Lung (tissue), 12 donors: ENCODE measurements around the gene HDAC10. TPM values are rescaled to one million over a fixed set of nuclear protein-coding genes. Genes with fewer than 3 reads are reported as not detected.

Experiments
- ATAC-seq: fragments of 200-7000 bp; cut with Tn5 transposase; one replicate; pipeline ENCODE4 v1.9.1; 2020; ENCODE audit warnings: moderate number of reproducible peaks; ENCODE audit not compliant: insufficient read depth, low FRiP score
- DNase-seq, 3 donors: peaks; one replicate each; pipeline ENCODE4 v3.0.0-alpha.2; 2013 to 2017
- H3K27ac ChIP-seq, 2 donors: one replicate each; pipeline ENCODE4 v1.5.1; 2013; ENCODE audit warnings: mild to moderate bottlenecking in 2 of 2, moderate library complexity in 2 of 2, control low read depth in 1 of 2, inconsistent platforms in 1 of 2, low read depth in 1 of 2, low read length in 1 of 2
- H3K27me3 ChIP-seq, 3 donors: one replicate each; pipeline ENCODE4 v1.5.1; 2013; ENCODE audit warnings: low read length in 2 of 3; ENCODE audit not compliant: control insufficient read depth in 3 of 3, insufficient read depth in 3 of 3
- H3K36me3 ChIP-seq, 4 donors: one replicate each; pipeline ENCODE4 v1.5.1; 2013; ENCODE audit warnings: low read length in 4 of 4, mild to moderate bottlenecking in 1 of 4, moderate library complexity in 1 of 4; ENCODE audit not compliant: control insufficient read depth in 4 of 4, insufficient read depth in 4 of 4
- H3K4me1 ChIP-seq, 5 donors: one replicate each; pipeline ENCODE4 v1.5.1; 2013; ENCODE audit warnings: low read length in 5 of 5, mild to moderate bottlenecking in 2 of 5, moderate library complexity in 1 of 5; ENCODE audit not compliant: control insufficient read depth in 5 of 5, insufficient read depth in 5 of 5
- H3K4me3 ChIP-seq: one replicate; pipeline ENCODE4 v1.5.1; 2013; ENCODE audit warnings: mild to moderate bottlenecking, control low read depth, moderate library complexity
- H3K9ac ChIP-seq, 2 donors: one replicate each; pipeline ENCODE4 v1.5.1; 2013; ENCODE audit warnings: low read length in 2 of 2, control low read depth in 1 of 2; ENCODE audit not compliant: insufficient read depth in 1 of 2
- H3K9me3 ChIP-seq, 4 donors: one replicate each; pipeline ENCODE4 v1.5.1; 2013; ENCODE audit warnings: low read length in 3 of 4, mild to moderate bottlenecking in 1 of 4, moderate library complexity in 1 of 4; ENCODE audit not compliant: control insufficient read depth in 4 of 4, insufficient read depth in 3 of 4
- CTCF ChIP-seq: IDR thresholded peaks from 2 replicates; pipeline ENCODE4 v1.5.1; 2012; ENCODE audit warnings: mild to moderate bottlenecking; ENCODE audit errors: control extremely low read depth, extremely low read depth
- WGBS, 2 donors: extraction: QIAGEN DNeasy Blood & Tissue Kit; methylation state at CpG; one replicate each; pipeline ENCODE4 v1.1.7; 2013; 5-methylcytosine and 5-hydroxymethylcytosine counted together
- polyA plus RNA-seq, 2 donors: library from polyadenylated mRNA; stranded (reverse); fragments of 200-250 nt; gene quantifications; one replicate each; pipeline ENCODE4 v1.2.1, GENCODE V29; 2013
- total RNA-seq, 2 donors: library from RNA; depleted of rRNA in 1 of 2; stranded (reverse); fragments of >200 nt in 1 of 2; gene quantifications; one replicate each; pipeline ENCODE4 v1.2.1, GENCODE V29; 2014 to 2021
- donor health status: control.
- donor health status: control.
- donor health status: Bipolar disorder and iron deficiency.
- donor health status: healthy.
- donor health status: DM: yes; HTN: yes; CAD: no.

The HDAC10 gene
- total and polyA plus RNA-seq, 4 donors = 32.2 to 53.7 (median 36.3) TPM

- no peak for DNase-seq
- H3K4me3 ChIP-seq = no peak overlapping the region
- H3K36me3 ChIP-seq = peaks cover 7 to 88% (median 24%) of the 10 kb centered on the region in 4 donors
- no peaks in the 10 kb centered on the region for H3K27me3 ChIP-seq
- ATAC-seq = no peak
- 93 to 96% methylated on average over 33 to 36 of the region's 36 CpGs for WGBS, 2 donors
- H3K27ac ChIP-seq = peak overlapping the region in 1 of 2 donors; percentile 81
- H3K4me1 ChIP-seq = peaks cover 0 to 7% (median 4%) of the 10 kb centered on the region in 5 donors
- no peak overlapping the region for H3K9ac ChIP-seq
- TF ChIP-seq CTCF = no peak
- H3K9me3 ChIP-seq = no peaks in the 10 kb centered on the region
These were observed 30.3 kb upstream of the HDAC10 start for GRCh38 chr22:50281384-50281760.

GRCh38 chr22:50280708-50281383 lies 29.8 kb upstream of the HDAC10 start:
- Histone ChIP-seq H3K27me3 (no peaks in the 10 kb centered on the region), H3K9me3 (no peaks in the 10 kb centered on the region), H3K4me3 (no peak overlapping the region), H3K4me1 (peaks cover 0 to 7% (median 4%) of the 10 kb centered on the region in 5 donors), H3K9ac (no peak overlapping the region), H3K27ac (peak overlapping the region in 1 of 2 donors; percentile 81), H3K36me3 (peaks cover 7 to 88% (median 20%) of the 10 kb centered on the region in 4 donors)
- WGBS, 2 donors = 95 to 96% methylated on average over 44 to 47 of the region's 47 CpGs
- TF ChIP-seq CTCF = no peak
- DNase-seq (no peak), ATAC-seq (no peak)

- 92% methylated on average over 38 of the region's 38 CpGs for WGBS, 2 donors
- Histone ChIP-seq H3K4me3 (no peak overlapping the region), H3K27ac (no peak overlapping the region), H3K36me3 (peaks cover 7 to 91% (median 18%) of the 10 kb centered on the region in 4 donors), H3K9me3 (no peaks in the 10 kb centered on the region), H3K9ac (no peak overlapping the region), H3K27me3 (no peaks in the 10 kb centered on the region), H3K4me1 (peaks cover 0 to 7% (median 4%) of the 10 kb centered on the region in 5 donors)
- TF ChIP-seq CTCF = no peak
- ATAC-seq = no peak
- DNase-seq = no peak
These were observed 29.1 kb upstream of the HDAC10 start for GRCh38 chr22:50280022-50280707.
